NB4 (cell line): ENCODE measurements around the gene ATP6V0E1.

Experiments
- MAX ChIP-seq: IDR thresholded peaks from 2 replicates; pipeline ENCODE4 v1.6.1; 2011; ENCODE audit warnings: low read depth, low read length
- POLR2A ChIP-seq: IDR thresholded peaks from 2 replicates; pipeline ENCODE4 v1.6.1; 2011; ENCODE audit warnings: mild to moderate bottlenecking; ENCODE audit not compliant: insufficient read length; ENCODE audit errors: extremely low read depth
- TF ChIP-seq, protein P1 (sequence below): IDR thresholded peaks from one replicate; pipeline ENCODE4 v1.5.1; 2012; ENCODE audit warnings: low read depth, low read length

GRCh38 chr5:172950176-172950965 is 33.2 kb upstream of the ATP6V0E1 start:
- TF ChIP-seq, protein P1, sequence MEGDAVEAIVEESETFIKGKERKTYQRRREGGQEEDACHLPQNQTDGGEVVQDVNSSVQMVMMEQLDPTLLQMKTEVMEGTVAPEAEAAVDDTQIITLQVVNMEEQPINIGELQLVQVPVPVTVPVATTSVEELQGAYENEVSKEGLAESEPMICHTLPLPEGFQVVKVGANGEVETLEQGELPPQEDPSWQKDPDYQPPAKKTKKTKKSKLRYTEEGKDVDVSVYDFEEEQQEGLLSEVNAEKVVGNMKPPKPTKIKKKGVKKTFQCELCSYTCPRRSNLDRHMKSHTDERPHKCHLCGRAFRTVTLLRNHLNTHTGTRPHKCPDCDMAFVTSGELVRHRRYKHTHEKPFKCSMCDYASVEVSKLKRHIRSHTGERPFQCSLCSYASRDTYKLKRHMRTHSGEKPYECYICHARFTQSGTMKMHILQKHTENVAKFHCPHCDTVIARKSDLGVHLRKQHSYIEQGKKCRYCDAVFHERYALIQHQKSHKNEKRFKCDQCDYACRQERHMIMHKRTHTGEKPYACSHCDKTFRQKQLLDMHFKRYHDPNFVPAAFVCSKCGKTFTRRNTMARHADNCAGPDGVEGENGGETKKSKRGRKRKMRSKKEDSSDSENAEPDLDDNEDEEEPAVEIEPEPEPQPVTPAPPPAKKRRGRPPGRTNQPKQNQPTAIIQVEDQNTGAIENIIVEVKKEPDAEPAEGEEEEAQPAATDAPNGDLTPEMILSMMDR, result no peak
- no peak for TF ChIP-seq POLR2A
- TF ChIP-seq MAX, result no peak
